B cell (primary cell): ENCODE data around the gene SCRN2. TPM values are rescaled to one million over a fixed set of nuclear protein-coding genes. Genes with fewer than 3 reads are reported as not detected.

ENCODE experiments used
- ATAC-seq: fragments of 200-7000 bp; cut with Tn5 transposase; one replicate; pipeline ENCODE4 v1.10.0; 2021; ENCODE audit warnings: low read depth, mild to moderate bottlenecking, moderate number of reproducible peaks, moderate library complexity
- CTCF ChIA-PET: fragments of 350-600 bp; sonication (Branson Sonifier 250); formaldehyde crosslinking; loops from one replicate; lab custom pipeline; 2021; ENCODE audit warnings: antibody characterized with exemption, inconsistent platforms; lab: Charles Lee
- POLR2A ChIA-PET: fragments of 350-600 bp; sonication (Branson Sonifier 250); formaldehyde crosslinking; loops from one replicate; lab custom pipeline; 2021; ENCODE audit warnings: antibody characterized with exemption; lab: Charles Lee
- DNase-seq: peaks from one replicate; pipeline ENCODE4 v3.0.0; 2013
- H2AFZ ChIP-seq: 2 replicates; pipeline ENCODE4 v1.6.1; 2012; ENCODE audit warnings: mild to moderate bottlenecking, low read depth, low read length; ENCODE audit not compliant: insufficient read depth, poor library complexity, severe bottlenecking
- H3K27ac ChIP-seq, 2 donors: 1 replicate in 1 of 2; 2 replicates in 1 of 2; pipeline ENCODE4 v1.5.1; 2012 to 2013; ENCODE audit warnings: low read length in 2 of 2, mild to moderate bottlenecking in 2 of 2, moderate library complexity in 1 of 2
- H3K27me3 ChIP-seq, 4 experiments: fragments of 200-600 bp in 1 of 4; sonication (generic) in 1 of 4; replicated peaks in 1 of 4; 1 replicate in 2 of 4; 2 replicates in 2 of 4; pipeline versions ENCODE4 v1.6.1 to v1.7.0; 2013 to 2016; ENCODE audit warnings: low read length in 3 of 4, mild to moderate bottlenecking in 2 of 4, mixed read lengths in 1 of 4, moderate library complexity in 1 of 4; ENCODE audit not compliant: insufficient read depth in 4 of 4, control insufficient read depth in 3 of 4; ENCODE audit errors: control extremely low read depth in 1 of 4
- H3K36me3 ChIP-seq, 2 experiments: replicated peaks in 1 of 2; 1 replicate in 1 of 2; 2 replicates in 1 of 2; pipeline versions ENCODE4 v1.6.1 to v1.7.1; 2013; ENCODE audit warnings: low read length in 1 of 2; ENCODE audit not compliant: insufficient read depth in 2 of 2, control insufficient read depth in 1 of 2; ENCODE audit errors: control extremely low read depth in 1 of 2, extremely low read depth in 1 of 2
- H3K4me1 ChIP-seq, 2 donors: fragments of 200-600 bp in 1 of 2; sonication (generic) in 1 of 2; 1 replicate in 1 of 2; 2 replicates in 1 of 2; pipeline versions ENCODE4 v1.5.1 to v1.6.1; 2013 to 2017; ENCODE audit warnings: low read length in 2 of 2; ENCODE audit not compliant: control insufficient read depth in 2 of 2, insufficient read depth in 2 of 2
- H3K4me2 ChIP-seq: replicated peaks from 2 replicates; pipeline ENCODE3; 2012; ENCODE audit warnings: mild to moderate bottlenecking, low read depth, low read length; ENCODE audit not compliant: poor library complexity, severe bottlenecking
- H3K4me3 ChIP-seq, 5 experiments: fragments of 200-600 bp in 1 of 5; sonication (generic) in 1 of 5; 1 replicate in 3 of 5; 2 replicates in 2 of 5; pipeline versions ENCODE4 v1.5.1 to v1.7.0; 2011 to 2016; ENCODE audit warnings: low read length in 4 of 5, mild to moderate bottlenecking in 4 of 5, low read depth in 2 of 5, control low read depth in 1 of 5, moderate library complexity in 1 of 5; ENCODE audit not compliant: insufficient read depth in 1 of 5; ENCODE audit errors: control extremely low read depth in 1 of 5, extremely low read depth in 1 of 5
- H3K79me2 ChIP-seq: fragments of 200-600 bp; sonication (generic); one replicate; pipeline ENCODE4 v1.6.0; 2016; ENCODE audit warnings: low read length; ENCODE audit not compliant: control insufficient read depth, insufficient read depth
- H3K9ac ChIP-seq: fragments of 200-600 bp; sonication (generic); 2 replicates; pipeline ENCODE4 v1.6.1; 2017; ENCODE audit warnings: mild to moderate bottlenecking, low read length, moderate library complexity
- H3K9me3 ChIP-seq, 3 donors: one replicate each; pipeline versions ENCODE4 v1.6.1 to v1.7.1; 2013; ENCODE audit warnings: low read length in 2 of 3; ENCODE audit not compliant: control insufficient read depth in 2 of 3, insufficient read depth in 1 of 3; ENCODE audit errors: control extremely low read depth in 1 of 3
- H4K20me1 ChIP-seq: 2 replicates; pipeline ENCODE4 v1.6.0; 2012; ENCODE audit warnings: mild to moderate bottlenecking, low read length; ENCODE audit not compliant: insufficient read depth, control insufficient read depth, poor library complexity, severe bottlenecking
- H3K27ac Mint-ChIP-seq: one replicate; pipeline ENCODE4 v1.8.0; 2021; ENCODE audit warnings: mixed read lengths
- H3K27me3 Mint-ChIP-seq: one replicate; pipeline ENCODE4 v1.8.0; 2021; ENCODE audit warnings: mixed read lengths
- H3K4me1 Mint-ChIP-seq: one replicate; pipeline ENCODE4 v1.8.0; 2021; ENCODE audit warnings: mixed read lengths
- H3K4me3 Mint-ChIP-seq: one replicate; pipeline ENCODE4 v1.8.0; 2021; ENCODE audit warnings: mixed read lengths
- H3K9me3 Mint-ChIP-seq: one replicate; pipeline ENCODE4 v1.8.0; 2022; ENCODE audit warnings: mixed read lengths; ENCODE audit not compliant: insufficient read depth
- CTCF ChIP-seq: fragments of 200-600 bp; IDR thresholded peaks from one replicate; pipeline ENCODE4 v1.8.0; 2022; ENCODE audit warnings: antibody characterized with exemption, mild to moderate bottlenecking
- EZH2 ChIP-seq: IDR thresholded peaks from 2 replicates; pipeline ENCODE4 v1.6.1; 2012; ENCODE audit warnings: borderline replicate concordance, low read depth, mild to moderate bottlenecking, moderate library complexity, low read length; ENCODE audit not compliant: insufficient read depth, poor library complexity, severe bottlenecking
- WGBS: methylation state at CpG from one replicate; pipeline ENCODE4 v1.1.5; 2013; ENCODE audit warnings: missing lambda C conversion rate; ENCODE audit not compliant: insufficient coverage; 5-methylcytosine and 5-hydroxymethylcytosine counted together
- intact Hi-C: fragments of 100-400 bp; cut with micrococcal nuclease; formaldehyde crosslinking; loops from one replicate; pipeline ENCODE4 v1.10.0; 2022
- polyA plus RNA-seq: library from polyadenylated mRNA; depleted of rRNA; stranded (reverse); fragments of >200 nt; gene quantifications from 2 replicates; pipeline ENCODE4 v1.2.3, GENCODE V29; 2012
- total RNA-seq, 2 donors: library from RNA; stranded (reverse); fragments of 120-200 nt in 1 of 2; gene quantifications; 1 replicate in 1 of 2; 2 replicates in 1 of 2; pipeline versions ENCODE4 v1.2.3 to v1.2.4, GENCODE V29; 2013 to 2022

SCRN2 gene
- total and polyA plus RNA-seq, 2 donors (not counting 1 experiment from before 2014, with no cell fraction given) = 47.8 to 71.9 TPM

GRCh38 chr17:47884905-47885730, 44.0 kb upstream of the SCRN2 start:
- H3K27ac ChIP-seq = no peak overlapping the region
- H3K27me3 Mint-ChIP-seq = peaks cover 13% of the 10 kb centered on the region
- no peaks in the 10 kb centered on the region for H4K20me1 ChIP-seq
- DNase-seq (no peak), ATAC-seq (no peak)
- no peaks in the 10 kb centered on the region for H3K79me2 ChIP-seq
- no peaks in the 10 kb centered on the region for H3K9me3 Mint-ChIP-seq
- intact Hi-C loops = no loop called here
- H3K4me3 ChIP-seq = no peak overlapping the region
- H3K27ac Mint-ChIP-seq = no peak overlapping the region
- POLR2A ChIA-PET = no interaction called here
- no peaks in the 10 kb centered on the region for H3K9me3 ChIP-seq
- no peak overlapping the region for H3K4me2 ChIP-seq
- no peak overlapping the region for H2AFZ ChIP-seq
- TF ChIP-seq CTCF (no peak), EZH2 (no peak)
- H3K27me3 ChIP-seq = peaks cover 0 to 3% (median 0%) of the 10 kb centered on the region in 4 experiments
- 77% methylated on average over 6 of the region's 11 CpGs for WGBS
- H3K4me1 ChIP-seq = peaks cover 0 to 4% of the 10 kb centered on the region in 2 donors
- H3K4me1 Mint-ChIP-seq = peaks cover 3% of the 10 kb centered on the region
- H3K9ac ChIP-seq = no peak overlapping the region
- H3K4me3 Mint-ChIP-seq = no peak overlapping the region
- CTCF ChIA-PET = interaction anchor here (1.1 to 15.3 kb wide), 2 partner anchors 41 to 60 kb away, joined by 4 to 436 read pairs; partner anchors contain the start of genes SCRN2 and SP6
- no peaks in the 10 kb centered on the region for H3K36me3 ChIP-seq

- H3K4me3 Mint-ChIP-seq = no peak overlapping the region
- Histone ChIP-seq H3K79me2 (no peaks in the 10 kb centered on the region), H3K4me3 (no peak overlapping the region), H4K20me1 (no peaks in the 10 kb centered on the region), H2AFZ (no peak overlapping the region), H3K4me1 (peaks cover 0 to 4% of the 10 kb centered on the region in 2 donors), H3K9me3 (no peaks in the 10 kb centered on the region), H3K27ac (no peak overlapping the region), H3K36me3 (no peaks in the 10 kb centered on the region), H3K27me3 (peaks cover 0 to 3% (median 0%) of the 10 kb centered on the region in 4 experiments), H3K4me2 (no peak overlapping the region), H3K9ac (no peak overlapping the region)
- intact Hi-C loops = no loop called here
- H3K27me3 Mint-ChIP-seq = peaks cover 15% of the 10 kb centered on the region
- POLR2A ChIA-PET = no interaction called here
- no CpG with 5 or more reads among the region's 5 CpGs for WGBS
- H3K9me3 Mint-ChIP-seq = no peaks in the 10 kb centered on the region
- ATAC-seq (no peak), DNase-seq (no peak)
- CTCF ChIA-PET = interaction anchor here (0.9 to 15.3 kb wide), 3 partner anchors 40 to 62 kb away, joined by 3 to 436 read pairs (median 4); partner anchors contain the start of genes SCRN2 and SP6
- no peaks in the 10 kb centered on the region for H3K4me1 Mint-ChIP-seq
- no peak overlapping the region for H3K27ac Mint-ChIP-seq
- TF ChIP-seq CTCF = no peak
- no peak for TF ChIP-seq EZH2
Observed at GRCh38 chr17:47884427-47884740, 43.3 kb upstream of the SCRN2 start.
